OCI-LY7 (cell line): ENCODE results near the gene PCCA. TPM values are rescaled to one million over a fixed set of nuclear protein-coding genes. Genes with fewer than 3 reads are reported as not detected.

Experiments
- BruUV-seq: library from RNA; stranded (reverse); fragments of 400-500 nt; replicated peaks from 2 replicates; lab custom pipeline; 2021; lab: Mats Ljungman, UMichigan
- CTCF ChIA-PET: fragments of 300-600 bp; sonication (Branson Sonifier 250); formaldehyde crosslinking; loops from one replicate; lab custom pipeline; 2022; ENCODE audit warnings: antibody characterized with exemption; ENCODE audit not compliant: unreplicated experiment; lab: Charles Lee
- POLR2A ChIA-PET: fragments of 300-600 bp; sonication (Branson Sonifier 250); formaldehyde crosslinking; loops from one replicate; lab custom pipeline; 2022; ENCODE audit warnings: antibody characterized with exemption; lab: Charles Lee
- DNase-seq: peaks from one replicate; pipeline ENCODE4 v3.0.0-alpha.2; 2015; ENCODE audit warnings: low spot score
- H2AFZ ChIP-seq: fragments of 200-600 bp; sonication (generic), shearing (Covaris generic); 2 replicates; pipeline ENCODE4 v1.6.1; 2014; ENCODE audit warnings: mild to moderate bottlenecking, antibody characterized with exemption, low read length, moderate library complexity
- H3K27ac ChIP-seq: fragments of 200-600 bp; sonication (generic); 2 replicates; pipeline ENCODE4 v1.5.1; 2014; ENCODE audit warnings: mixed run types, low read depth, mild to moderate bottlenecking, moderate library complexity, low read length, inconsistent platforms; ENCODE audit not compliant: poor library complexity, severe bottlenecking
- H3K36me3 ChIP-seq: fragments of 200-600 bp; sonication (generic); 2 replicates; pipeline ENCODE4 v1.6.1; 2014; ENCODE audit warnings: mild to moderate bottlenecking, antibody characterized with exemption, low read length, moderate library complexity, mixed read lengths; ENCODE audit not compliant: insufficient read depth
- H3K4me1 ChIP-seq: fragments of 200-600 bp; sonication (generic); 2 replicates; pipeline ENCODE4 v1.5.1; 2014; ENCODE audit warnings: mild to moderate bottlenecking, low read length; ENCODE audit not compliant: insufficient read depth, poor library complexity, severe bottlenecking
- H3K4me2 ChIP-seq: fragments of 200-600 bp; sonication (generic); 2 replicates; pipeline ENCODE4 v1.6.1; 2014; ENCODE audit warnings: mild to moderate bottlenecking, low read length
- H3K4me3 ChIP-seq: fragments of 200-600 bp; sonication (generic); 2 replicates; pipeline ENCODE4 v1.5.1; 2014; ENCODE audit warnings: mild to moderate bottlenecking, low read depth, low read length; ENCODE audit not compliant: poor library complexity, severe bottlenecking
- H3K79me2 ChIP-seq: fragments of 200-600 bp; sonication (generic); 2 replicates; pipeline ENCODE4 v1.6.1; 2016; ENCODE audit warnings: low read depth, mild to moderate bottlenecking, low read length, moderate library complexity, mixed read lengths; ENCODE audit not compliant: insufficient read depth
- H3K9me2 ChIP-seq: fragments of 200-600 bp; sonication (generic); 2 replicates; pipeline ENCODE4 v1.6.1; 2016; ENCODE audit warnings: mild to moderate bottlenecking, low read length, mixed read lengths; ENCODE audit not compliant: insufficient read depth
- H3K9me3 ChIP-seq: fragments of 200-600 bp; sonication (generic); 2 replicates; pipeline ENCODE4 v1.6.1; 2014; ENCODE audit warnings: mild to moderate bottlenecking, mixed run types, low read length, mixed read lengths
- H4K20me1 ChIP-seq: fragments of 200-600 bp; sonication (generic); 2 replicates; pipeline ENCODE4 v1.6.1; 2014; ENCODE audit warnings: mild to moderate bottlenecking, antibody characterized with exemption, low read length, moderate library complexity, mixed read lengths; ENCODE audit not compliant: insufficient read depth
- EZH2phosphoT487 ChIP-seq: fragments of 200-600 bp; sonication (generic); IDR thresholded peaks from 2 replicates; pipeline ENCODE4 v1.6.1; 2018; ENCODE audit warnings: low read depth, borderline replicate concordance, mild to moderate bottlenecking, mixed run types, antibody characterized with exemption, low read length, moderate library complexity, mixed read lengths
- intact Hi-C: fragments of 100-400 bp; cut with micrococcal nuclease; formaldehyde crosslinking; loops from one replicate; pipeline ENCODE4 v1.10.0; 2022; ENCODE audit not compliant: unreplicated experiment
- total RNA-seq, 2 experiments: library from RNA; depleted of rRNA in 1 of 2; stranded (reverse); fragments of >200 nt in 1 of 2; shearing (Covaris generic) in 1 of 2; gene quantifications; 2 replicates each; pipeline ENCODE4 v1.2.3, GENCODE V29; 2014 to 2022
- TF ChIP-seq, protein P1 (sequence below): fragments of 200-600 bp; sonication (generic); conservative IDR thresholded peaks from 2 replicates; pipeline ENCODE4 v1.5.1; 2014; ENCODE audit warnings: mild to moderate bottlenecking, antibody characterized with exemption, low read length, moderate library complexity, mixed read lengths

PCCA gene
- total RNA-seq, 2 experiments from 2014 or later: 2.7 to 7.2 TPM

- BruUV-seq: no TSS peak
These were observed 475.7 kb downstream of the PCCA start for GRCh38 chr13:100564444-100565223.

DNA sequence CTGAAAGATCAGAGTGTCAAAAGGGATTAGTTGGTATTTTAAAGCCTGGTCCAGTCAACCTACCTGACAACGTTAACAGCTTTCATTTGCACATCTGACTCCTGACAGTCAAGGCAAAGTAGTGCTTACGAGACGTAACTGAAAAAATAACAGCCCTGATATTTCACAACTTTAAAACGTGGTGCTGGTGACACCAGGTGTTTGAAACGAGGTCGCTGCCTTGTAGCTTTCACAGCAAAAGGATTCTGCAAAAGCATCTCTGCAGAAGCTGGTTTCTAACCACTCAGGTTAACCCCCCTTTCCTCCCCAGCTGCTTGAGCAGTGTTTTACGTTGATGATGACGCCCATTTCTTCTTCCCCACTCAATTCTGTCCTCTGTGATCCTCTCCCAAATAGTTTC lies 476.4 kb downstream of the PCCA start:
- Histone ChIP-seq H3K4me3 (no peak overlapping the region), H3K79me2 (no peaks in the 10 kb centered on the region), H2AFZ (no peak overlapping the region), H3K9me2 (no peaks in the 10 kb centered on the region), H3K4me1 (no peaks in the 10 kb centered on the region), H4K20me1 (no peaks in the 10 kb centered on the region), H3K9me3 (no peaks in the 10 kb centered on the region), H3K4me2 (no peak overlapping the region), H3K27ac (no peak overlapping the region), H3K36me3 (no peaks in the 10 kb centered on the region)
- ChIA-PET CTCF (no interaction called here), POLR2A (no interaction called here)
- no TSS peak for BruUV-seq
- no peak for TF ChIP-seq EZH2phosphoT487
- TF ChIP-seq, protein P1, sequence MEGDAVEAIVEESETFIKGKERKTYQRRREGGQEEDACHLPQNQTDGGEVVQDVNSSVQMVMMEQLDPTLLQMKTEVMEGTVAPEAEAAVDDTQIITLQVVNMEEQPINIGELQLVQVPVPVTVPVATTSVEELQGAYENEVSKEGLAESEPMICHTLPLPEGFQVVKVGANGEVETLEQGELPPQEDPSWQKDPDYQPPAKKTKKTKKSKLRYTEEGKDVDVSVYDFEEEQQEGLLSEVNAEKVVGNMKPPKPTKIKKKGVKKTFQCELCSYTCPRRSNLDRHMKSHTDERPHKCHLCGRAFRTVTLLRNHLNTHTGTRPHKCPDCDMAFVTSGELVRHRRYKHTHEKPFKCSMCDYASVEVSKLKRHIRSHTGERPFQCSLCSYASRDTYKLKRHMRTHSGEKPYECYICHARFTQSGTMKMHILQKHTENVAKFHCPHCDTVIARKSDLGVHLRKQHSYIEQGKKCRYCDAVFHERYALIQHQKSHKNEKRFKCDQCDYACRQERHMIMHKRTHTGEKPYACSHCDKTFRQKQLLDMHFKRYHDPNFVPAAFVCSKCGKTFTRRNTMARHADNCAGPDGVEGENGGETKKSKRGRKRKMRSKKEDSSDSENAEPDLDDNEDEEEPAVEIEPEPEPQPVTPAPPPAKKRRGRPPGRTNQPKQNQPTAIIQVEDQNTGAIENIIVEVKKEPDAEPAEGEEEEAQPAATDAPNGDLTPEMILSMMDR: no peak
- intact Hi-C loops: no loop called here
- no peak for DNase-seq

More at GRCh38 chr13:100564444-100565223, 475.7 kb downstream of the PCCA start:
- intact Hi-C loops: no loop called here
- Histone ChIP-seq H3K4me2 (no peak overlapping the region), H3K4me3 (no peak overlapping the region), H3K9me3 (no peaks in the 10 kb centered on the region), H4K20me1 (no peaks in the 10 kb centered on the region), H3K36me3 (no peaks in the 10 kb centered on the region), H2AFZ (no peak overlapping the region), H3K9me2 (no peaks in the 10 kb centered on the region), H3K4me1 (no peaks in the 10 kb centered on the region), H3K79me2 (no peaks in the 10 kb centered on the region), H3K27ac (no peak overlapping the region)
- TF ChIP-seq, protein P1: no peak
- no peak for TF ChIP-seq EZH2phosphoT487
- ChIA-PET CTCF (no interaction called here), POLR2A (no interaction called here)
- DNase-seq: no peak

DNA sequence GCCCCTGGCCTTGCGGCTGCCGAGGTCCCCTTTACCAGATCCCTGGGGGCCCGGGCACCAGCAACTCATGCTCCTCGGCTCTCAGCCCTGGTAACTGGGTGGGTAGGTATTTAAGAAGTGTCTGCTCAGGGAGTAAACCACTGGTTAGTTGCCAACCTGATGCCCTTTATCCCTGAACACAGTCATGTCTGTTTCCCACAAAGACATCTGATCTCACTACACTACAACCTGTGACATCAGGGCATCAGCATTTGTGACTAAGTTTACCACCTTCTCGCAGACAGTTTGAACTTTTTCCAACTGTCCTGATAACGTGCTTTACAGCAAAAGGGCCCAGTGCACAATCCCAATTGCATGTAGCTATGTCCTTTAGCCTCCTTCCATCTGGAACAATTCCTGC lies 477.6 kb downstream of the PCCA start:
- Histone ChIP-seq H3K36me3 (no peaks in the 10 kb centered on the region), H4K20me1 (no peaks in the 10 kb centered on the region), H3K4me1 (no peaks in the 10 kb centered on the region), H2AFZ (no peak overlapping the region), H3K9me3 (no peaks in the 10 kb centered on the region), H3K79me2 (no peaks in the 10 kb centered on the region), H3K4me2 (no peak overlapping the region), H3K4me3 (no peak overlapping the region), H3K27ac (no peak overlapping the region), H3K9me2 (no peaks in the 10 kb centered on the region)
- DNase-seq: no peak
- ChIA-PET CTCF (no interaction called here), POLR2A (no interaction called here)
- intact Hi-C loops: no loop called here
- BruUV-seq: no TSS peak
- TF ChIP-seq, protein P1: no peak
- no peak for TF ChIP-seq EZH2phosphoT487
